Glomerular visceral epithelial cell (primary cell): ENCODE data around the gene AARS2.

Experiments
- DNase-seq: peaks from one replicate; pipeline ENCODE4 v3.0.0-alpha.2; 2016; ENCODE audit errors: extremely low spot score

Gene AARS2

DNA sequence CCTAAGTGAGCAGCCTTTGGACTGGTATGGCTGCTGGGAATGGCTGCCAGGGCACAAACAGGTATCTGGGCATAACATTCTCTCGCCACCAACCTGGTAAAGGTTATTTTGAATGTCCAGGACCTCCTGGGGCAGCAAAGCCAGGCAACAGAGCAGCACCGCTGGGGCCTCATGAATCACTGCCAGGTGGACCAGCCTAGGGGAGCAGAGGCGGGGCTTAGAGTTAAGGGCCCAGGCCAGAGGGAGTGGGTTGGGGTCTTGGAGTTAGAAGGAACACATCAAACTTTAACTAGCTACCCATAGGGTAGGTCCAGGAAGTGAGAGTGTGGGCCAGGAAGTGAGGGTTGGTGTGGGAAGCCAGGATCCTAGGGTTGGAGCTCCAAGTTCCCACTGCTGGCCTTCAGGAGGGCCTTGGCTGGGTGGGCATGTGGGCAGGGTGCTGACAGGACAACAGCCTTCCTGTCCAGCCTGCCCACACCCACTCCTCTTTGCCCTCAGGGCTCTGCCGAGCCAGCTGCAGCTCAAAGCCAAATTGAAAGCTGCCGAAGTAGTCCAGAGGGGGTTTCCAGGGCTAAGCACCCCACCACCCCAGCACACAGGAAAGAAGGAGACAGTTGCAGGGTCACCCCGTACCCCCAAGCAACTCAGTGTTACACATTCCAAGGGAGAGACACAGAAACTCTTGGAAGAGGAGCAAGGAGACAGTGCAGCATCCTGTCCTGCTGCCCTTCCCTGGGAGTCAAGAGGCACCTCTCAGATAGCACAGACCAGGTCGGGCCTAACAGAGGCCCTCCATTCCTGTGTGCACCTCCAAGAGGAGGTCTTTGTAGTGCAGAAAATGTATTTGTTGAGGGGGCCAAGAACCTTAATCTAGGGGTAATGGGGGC lies 50.4 kb downstream of the AARS2 start:
- no peak for DNase-seq

DNA sequence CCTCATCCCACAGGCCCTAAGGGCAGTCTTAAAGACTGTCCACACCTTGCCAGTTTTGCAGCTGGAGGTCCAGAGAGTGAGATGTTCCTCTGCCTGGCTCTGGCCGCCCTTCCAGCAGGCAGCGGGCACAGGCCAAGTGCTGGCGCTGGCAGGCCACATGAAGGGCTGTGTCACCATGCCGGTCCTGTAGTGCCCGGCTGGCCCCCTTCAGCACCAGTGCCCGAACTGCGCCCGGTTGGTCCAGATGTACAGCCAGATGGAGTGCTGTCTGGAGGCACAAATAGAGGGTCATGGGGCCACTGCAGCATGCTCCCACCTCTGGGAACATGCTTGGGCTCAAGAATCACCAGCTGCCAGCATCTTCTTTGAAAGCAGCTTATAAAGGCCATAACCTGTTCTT lies 51.6 kb downstream of the AARS2 start:
- no peak for DNase-seq

DNA sequence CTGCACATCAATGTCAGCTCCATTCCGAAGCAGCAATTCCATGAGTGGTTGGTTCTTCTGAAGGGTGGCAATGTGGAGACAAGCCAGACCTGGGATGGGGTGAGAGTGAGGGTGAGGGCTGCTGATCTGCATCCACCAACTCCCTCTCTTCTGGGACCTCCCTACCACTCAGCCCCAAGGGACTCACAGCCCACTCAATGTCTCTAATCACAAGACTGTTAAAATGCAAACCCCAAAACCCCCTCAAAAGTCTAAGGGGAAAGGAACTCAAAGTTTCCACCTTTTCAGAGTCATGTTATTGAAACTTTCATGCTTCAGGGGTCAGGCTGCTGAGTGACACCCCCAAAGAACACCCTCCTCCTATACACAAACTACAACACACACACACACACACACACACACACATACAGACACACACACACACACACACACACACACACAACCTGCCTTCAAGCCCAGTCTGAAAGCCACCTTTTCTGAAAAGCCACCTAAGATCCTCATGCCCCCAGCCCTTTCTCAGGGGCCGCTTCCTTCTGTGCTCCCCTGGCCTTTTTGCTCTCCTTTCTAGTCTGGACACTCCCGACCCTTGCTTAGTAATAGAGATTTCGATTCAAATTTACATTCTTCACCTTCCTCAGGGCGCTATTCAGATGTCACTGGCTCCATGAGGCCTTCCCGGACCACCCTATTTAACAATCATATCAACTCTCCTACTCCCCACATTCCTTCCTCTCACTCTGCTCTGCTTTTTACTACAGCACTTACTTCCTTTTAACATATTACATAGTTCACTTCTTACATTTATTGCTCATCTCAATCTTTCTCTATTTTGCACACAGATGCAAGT lies 52.5 kb downstream of the AARS2 start:
- no peak for DNase-seq

DNA sequence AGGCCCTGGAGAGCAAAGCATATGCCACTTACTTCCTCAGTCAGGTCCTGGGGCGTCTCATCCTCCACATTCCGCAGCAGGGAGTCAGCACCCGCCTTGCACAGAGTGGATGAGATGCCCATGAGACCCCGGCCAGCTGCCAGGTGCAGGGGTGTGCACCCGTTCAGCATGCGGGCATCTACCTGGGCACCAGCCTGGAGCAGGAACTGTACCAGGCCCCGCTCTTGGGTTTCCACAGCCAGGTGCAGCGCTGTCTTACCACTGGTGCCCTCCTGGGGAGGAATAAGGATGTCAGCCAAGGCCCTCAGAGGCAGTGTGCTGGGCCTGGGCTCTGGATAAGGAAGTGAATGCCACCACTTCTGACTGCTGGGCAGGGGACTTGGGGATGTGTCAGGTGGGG lies 53.1 kb downstream of the AARS2 start:
- no peak for DNase-seq

DNA sequence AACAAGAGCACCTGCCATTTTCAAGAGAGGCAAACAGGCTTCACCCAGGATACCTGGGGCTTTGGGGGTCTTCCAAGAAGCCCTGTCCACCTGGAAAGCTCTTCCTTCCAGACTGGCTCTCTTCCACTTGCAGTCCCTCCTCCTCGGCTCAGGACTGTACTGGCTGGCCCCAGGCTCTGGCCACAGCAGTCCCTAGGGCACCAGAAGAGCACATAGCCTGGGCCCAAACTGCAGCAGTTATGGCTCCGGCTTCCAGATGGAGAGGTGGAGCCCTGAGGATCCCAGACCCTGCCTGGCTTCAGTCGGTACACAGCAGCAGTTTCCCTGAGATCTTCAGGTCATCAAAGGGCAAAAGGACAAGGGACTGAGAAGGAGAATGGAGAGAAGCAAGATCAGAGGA lies 54.2 kb downstream of the AARS2 start:
- no peak for DNase-seq

DNA sequence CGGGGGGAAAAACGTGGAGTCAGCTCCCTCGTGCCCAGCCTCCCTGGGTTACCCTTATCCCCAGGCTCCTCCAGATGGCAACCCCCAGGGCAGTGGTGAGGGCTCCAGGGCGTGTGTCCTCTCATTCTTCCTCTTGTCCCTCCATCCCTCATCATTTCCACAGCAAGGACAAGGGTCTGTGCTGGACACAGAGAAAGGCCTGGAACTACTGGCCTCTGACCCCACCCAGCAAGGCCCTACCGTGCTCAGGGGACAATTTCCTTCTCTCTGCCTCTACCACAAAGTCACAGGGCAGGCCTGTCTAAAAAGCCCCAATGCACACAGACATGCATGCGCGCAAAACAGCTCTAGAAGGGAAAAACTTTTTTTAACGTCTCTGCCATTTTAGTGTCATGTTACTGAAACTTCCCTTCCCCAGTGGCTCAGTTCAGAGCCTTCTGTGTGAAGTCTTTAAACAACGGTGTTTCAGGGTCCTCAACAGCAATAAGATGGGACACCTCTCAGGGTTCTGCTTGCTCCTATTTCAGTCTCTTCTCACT lies 54.8 kb downstream of the AARS2 start:
- DNase-seq, result no peak

DNA sequence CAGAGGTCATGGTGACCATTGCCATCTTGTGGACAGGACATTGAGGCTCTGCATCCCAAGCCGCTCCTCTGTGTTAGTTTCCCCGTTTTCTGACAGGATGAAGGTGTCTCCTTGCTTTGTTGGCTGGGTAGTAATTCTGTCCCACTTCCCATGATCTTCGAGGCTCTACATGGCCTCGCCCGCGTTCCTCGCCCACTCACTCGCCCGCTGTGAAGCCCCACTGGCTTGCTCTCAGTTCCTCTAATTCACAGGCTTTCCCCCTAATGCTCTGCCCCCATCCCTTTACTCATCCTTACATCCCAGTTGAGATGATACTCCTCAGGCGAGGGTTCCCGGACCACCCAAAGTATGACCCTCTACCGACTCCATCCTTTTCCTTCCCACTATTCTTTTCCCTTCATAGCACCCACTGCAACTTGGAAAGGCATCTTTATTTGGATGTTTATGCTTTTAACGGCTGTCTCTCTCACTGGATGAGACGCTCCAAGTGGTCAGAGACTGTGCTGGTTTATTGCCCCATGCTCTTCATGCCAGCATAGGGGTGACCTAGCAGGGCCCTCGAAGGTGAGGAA lies 55.3 kb downstream of the AARS2 start:
- no peak for DNase-seq

DNA sequence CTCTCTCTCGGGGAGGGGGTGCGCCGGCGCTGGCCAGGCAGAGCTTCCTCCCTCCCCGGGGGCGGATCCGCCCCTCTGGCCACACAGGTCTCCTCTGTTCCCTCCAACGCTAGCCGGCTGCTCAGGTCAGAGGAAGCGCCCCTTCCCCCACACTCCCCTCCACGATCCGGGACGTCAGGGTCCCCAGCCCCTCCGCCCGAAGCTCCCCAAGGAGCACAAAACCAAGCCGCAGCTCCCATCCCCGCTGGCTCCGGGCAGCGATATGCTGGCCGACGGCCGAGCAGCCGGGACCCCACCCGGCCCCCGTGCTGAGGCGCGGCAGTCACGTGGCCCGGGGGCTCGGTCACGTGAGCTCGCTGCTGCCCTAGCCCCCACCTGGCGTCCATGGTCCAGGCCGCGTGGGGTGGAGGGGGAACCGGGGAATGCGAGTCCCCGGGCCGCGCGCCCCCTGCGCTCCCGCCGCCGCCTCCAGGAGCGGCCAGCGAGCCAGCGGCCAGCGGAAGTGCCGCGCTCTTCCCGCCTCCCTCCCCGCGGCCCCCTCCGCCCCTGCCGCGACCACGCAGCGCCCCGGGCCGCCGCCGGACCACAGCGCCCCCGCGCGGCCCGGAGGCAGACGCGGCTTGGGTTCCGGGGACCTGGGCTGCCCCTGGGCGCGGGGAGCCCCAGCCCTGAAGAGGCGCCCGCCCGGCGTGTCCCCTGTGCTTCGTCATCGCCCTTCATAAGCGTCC lies 56.0 kb downstream of the AARS2 start, which contains the start of gene SLC35B2:
Gene SLC35B2, minus strand, starts transcription at position 504 of the 728 bp plus-strand sequence. Its CDS starts 118 bp downstream, at position 386.
- DNase-seq, result peak; percentile 81

DNA sequence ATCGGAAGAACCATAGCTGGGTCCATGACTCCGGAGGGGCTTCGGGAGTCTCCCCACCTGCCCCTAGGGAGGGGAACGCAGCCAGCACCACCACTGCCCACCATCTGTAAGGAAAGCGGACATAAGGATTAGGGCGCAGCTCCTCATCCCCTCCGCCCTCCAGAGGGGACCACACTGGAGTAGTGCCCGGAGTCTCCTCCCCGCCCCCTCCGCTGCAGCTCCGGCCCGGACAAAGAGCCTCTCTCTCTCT lies 56.4 kb downstream of the AARS2 start:
- no peak for DNase-seq

DNA sequence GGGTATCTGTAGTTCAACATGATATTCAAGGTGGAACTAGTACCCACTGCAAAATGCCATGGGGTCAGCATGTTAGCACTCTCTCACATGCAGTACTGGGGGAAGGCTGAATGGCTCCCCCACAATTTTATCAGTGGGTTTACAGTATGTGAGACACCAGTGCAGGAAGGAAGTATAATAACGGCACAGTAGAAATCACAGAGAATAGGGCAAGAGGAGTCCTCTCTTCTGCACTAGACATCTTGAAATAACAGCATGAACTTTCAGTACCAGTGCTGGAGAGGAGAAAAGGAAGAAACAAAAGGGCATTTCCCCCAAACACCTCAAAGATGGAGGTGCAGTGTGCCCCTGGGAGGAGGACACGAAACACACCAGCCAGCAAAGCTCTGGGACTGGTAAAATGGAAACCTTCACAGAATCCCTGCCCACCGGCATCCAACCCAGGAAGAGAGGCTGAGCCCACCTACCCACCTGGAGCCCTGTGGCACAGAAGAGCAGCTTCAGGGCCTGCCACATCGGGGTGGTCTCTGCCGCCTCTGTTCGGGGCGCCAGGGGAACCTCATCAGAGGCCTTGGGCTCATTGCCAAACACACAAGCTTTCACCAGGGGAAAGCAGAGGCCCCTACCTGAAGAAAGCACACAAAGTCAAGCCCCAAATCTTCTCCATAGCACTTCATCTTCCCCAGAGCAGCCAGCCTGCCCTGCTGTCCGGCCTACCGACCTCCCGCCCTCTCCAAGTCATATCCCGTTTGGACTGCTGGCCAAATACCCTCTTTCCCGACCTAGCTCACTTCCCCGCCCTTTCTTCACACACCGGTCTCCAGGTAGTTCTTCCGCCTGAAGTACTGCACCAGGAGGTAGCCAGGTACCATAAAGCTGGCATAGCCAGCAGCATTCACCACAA lies 57.0 kb downstream of the AARS2 start:
- peak; percentile 33 for DNase-seq

DNA sequence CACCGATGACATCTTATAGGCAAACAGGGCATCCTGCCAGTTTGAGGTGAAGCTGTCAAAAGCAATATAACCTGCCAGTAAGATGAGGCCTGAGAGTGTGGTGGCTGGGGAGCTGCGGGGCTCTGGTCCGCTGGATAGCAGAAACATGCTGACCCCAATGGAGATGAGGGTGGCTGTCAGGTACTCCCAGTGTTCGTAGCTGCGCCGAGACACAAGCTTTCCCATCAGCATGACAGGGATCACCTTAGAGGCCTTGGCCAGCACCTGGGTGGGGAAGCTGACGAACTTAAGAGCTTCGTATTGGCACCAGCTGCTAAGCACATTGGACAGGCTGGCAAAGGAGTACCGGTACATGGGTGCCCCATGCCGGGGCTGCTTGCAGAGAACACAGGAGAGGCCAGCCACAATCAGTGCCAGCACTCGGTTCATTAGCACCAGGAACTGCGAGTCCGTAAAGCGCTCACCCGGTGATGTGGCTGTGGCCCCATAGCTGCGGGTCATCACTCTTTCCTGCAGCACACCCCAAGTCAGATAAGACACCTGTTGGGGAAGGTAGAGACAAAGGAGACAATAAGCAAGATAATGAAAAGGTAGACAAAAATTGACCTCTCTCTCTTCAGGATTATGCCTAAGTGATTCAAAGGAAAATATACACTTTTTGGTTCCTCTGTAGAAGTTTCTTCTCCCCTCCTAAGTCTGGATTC lies 57.9 kb downstream of the AARS2 start:
- peak; percentile 40 for DNase-seq

DNA sequence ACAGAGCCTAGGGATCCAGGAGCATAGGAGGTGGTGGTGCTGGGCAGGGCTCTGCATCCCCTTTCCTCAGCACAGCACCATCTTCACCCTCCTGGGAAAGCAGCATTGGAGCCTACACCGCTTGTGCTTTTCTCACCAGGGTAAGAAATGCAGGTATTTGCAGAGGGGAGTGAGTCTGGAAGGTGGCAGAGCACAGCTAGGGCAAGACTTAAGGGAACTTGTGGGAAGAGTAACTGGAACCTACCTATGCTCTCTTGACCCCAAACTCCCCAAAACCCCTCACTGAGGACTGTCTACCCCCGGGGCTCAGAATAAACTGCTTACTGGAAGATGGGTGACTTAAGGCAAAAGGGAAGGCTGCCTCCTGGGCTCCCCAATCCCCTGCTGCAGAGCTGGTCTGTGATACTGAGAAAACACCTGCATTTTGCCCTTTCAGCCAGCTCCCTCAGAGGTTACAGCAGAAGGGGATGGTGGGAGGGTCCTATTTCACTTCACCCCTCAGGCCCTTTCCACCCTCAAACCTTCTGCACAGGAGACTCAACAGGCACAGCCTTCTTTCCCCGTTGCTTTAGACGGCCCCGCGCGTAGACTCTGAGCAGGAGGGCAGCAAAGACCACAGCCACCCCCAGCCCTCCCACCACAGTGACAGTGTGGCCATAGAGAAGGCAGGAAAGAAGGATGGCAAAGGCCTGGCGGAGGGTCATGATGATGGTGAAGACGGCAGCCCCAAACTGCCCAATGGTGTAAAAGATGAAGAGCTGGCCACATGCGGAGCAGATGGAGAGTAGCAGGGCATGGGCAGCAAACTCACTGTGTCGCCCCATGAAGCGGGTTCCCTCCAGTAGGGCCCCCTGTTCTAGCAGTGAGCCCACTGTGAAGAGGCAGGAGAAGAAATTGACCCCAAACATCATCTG lies 58.7 kb downstream of the AARS2 start:
- no peak for DNase-seq

DNA sequence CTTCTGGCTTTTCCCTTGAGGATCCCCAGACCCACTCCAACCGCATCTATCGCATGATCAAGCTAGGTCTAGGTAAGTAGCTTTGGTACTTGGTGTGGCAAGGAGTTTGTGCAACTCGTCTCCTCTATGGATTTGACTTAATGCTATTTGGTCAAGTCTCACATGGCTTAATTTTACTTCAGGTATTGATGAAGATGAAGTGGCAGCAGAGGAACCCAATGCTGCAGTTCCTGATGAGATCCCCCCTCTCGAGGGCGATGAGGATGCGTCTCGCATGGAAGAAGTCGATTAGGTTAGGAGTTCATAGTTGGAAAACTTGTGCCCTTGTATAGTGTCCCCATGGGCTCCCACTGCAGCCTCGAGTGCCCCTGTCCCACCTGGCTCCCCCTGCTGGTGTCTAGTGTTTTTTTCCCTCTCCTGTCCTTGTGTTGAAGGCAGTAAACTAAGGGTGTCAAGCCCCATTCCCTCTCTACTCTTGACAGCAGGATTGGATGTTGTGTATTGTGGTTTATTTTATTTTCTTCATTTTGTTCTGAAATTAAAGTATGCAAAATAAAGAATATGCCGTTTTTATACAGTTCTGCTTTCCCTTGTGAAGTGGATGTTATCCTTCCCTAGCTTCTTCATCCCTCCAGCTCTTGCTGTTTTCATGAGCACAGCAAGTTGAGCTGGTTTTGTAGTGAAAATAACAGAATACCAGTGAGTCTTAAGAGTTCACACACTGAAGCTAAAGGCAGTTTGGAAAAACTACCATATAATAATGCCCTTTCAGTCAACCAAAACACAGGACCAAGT lies 59.6 kb downstream of the AARS2 start:
- DNase-seq, result peak; percentile 67

DNA sequence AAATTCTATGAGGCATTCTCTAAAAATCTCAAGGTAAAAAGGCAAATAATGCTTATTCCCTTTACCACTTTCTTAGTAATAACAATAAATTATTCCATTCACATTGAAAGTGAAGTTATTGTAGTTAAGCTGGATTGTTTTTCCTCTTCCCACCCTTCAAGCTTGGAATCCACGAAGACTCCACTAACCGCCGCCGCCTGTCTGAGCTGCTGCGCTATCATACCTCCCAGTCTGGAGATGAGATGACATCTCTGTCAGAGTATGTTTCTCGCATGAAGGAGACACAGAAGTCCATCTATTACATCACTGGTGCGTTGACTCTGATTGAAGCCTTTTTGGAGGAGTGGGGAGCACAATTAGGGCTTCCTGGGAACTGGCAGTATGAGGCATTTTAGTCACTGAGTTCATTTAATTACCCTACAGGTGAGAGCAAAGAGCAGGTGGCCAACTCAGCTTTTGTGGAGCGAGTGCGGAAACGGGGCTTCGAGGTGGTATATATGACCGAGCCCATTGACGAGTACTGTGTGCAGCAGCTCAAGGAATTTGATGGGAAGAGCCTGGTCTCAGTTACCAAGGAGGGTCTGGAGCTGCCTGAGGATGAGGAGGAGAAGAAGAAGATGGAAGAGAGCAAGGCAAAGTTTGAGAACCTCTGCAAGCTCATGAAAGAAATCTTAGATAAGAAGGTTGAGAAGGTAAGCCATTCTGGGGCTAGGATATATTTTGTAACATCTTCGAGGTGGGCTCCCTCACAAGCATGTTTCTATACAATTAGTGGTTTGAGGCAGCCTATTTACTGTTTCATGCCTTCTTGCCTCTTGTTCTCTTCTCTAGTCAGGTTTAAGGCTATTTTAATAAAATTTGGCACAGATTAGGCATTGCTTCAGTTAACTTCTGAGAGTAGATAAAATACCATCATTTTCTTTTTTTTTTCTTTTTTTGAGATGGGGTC lies 61.3 kb downstream of the AARS2 start:
- DNase-seq, result no peak

DNA sequence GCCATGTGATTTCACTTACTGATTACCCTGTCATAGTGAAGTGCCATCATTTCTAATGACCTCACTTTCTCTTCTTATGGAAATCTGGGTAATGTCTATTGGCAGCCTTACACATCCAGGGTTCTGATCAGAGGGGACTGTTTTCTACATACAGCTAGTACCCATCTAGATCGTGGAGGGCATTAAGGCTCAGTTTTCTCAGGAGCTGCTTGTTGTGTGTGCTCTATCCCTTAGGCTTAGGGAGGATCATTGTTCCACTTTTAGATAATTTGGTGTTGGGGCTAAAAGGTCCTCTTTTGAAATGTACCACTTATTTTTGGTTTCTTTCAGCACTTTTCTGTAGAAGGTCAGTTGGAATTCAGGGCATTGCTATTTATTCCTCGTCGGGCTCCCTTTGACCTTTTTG lies 62.4 kb downstream of the AARS2 start:
- DNase-seq, result no peak

DNA sequence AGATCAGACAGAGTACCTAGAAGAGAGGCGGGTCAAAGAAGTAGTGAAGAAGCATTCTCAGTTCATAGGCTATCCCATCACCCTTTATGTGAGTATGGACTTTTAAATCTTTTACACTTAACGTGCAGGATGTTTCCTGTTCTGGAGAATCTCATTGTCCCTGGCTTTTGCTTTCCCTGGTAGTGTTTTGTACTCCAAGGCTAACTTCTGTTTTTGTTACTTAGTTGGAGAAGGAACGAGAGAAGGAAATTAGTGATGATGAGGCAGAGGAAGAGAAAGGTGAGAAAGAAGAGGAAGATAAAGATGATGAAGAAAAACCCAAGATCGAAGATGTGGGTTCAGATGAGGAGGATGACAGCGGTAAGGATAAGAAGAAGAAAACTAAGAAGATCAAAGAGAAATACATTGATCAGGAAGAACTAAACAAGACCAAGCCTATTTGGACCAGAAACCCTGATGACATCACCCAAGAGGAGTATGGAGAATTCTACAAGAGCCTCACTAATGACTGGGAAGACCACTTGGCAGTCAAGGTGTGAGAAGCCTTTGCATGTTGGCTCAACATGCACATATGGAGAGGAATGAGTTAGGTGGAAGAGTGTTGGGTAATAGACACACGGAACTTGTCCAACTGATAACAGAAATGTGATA lies 63.0 kb downstream of the AARS2 start:
- no peak for DNase-seq
